OCI-M2 (cell line): ENCODE results near the gene YPEL1.
"Not testable (repeated sequence)": the region's sequence is repeated elsewhere in the genome, so short reads cannot be mapped to it uniquely, and the experiment has no call there.

ENCODE experiments used
- DNase-seq: peaks from one replicate; lab custom pipeline; 2025; ENCODE audit not compliant: unreplicated experiment; lab: John Stamatoyannopoulos, UW

YPEL1 gene

DNA sequence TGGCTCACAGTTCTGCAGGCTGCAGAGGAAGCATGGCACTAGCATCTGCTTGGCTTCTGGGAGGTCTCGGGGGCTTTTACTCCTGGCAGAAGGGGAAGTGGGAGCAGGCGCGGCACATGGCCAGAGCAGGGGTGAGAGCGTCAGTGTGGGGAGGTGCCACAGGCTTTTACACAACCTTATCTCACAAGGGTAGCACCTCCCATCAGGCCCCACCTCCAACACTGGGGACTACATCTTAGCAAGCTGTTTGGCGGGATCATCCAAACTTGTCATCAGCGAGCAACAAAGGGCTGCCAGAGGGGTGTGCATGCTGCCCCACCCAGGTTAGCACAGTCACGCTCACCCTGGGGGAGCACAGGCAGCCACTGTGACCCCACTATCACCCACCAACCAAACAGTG is 18.9 kb upstream of the YPEL1 start:
- peak; percentile 14 for DNase-seq

- no peak for DNase-seq
These were observed 17.9 kb upstream of the YPEL1 start for GRCh38 chr22:21753374-21754111.

DNA sequence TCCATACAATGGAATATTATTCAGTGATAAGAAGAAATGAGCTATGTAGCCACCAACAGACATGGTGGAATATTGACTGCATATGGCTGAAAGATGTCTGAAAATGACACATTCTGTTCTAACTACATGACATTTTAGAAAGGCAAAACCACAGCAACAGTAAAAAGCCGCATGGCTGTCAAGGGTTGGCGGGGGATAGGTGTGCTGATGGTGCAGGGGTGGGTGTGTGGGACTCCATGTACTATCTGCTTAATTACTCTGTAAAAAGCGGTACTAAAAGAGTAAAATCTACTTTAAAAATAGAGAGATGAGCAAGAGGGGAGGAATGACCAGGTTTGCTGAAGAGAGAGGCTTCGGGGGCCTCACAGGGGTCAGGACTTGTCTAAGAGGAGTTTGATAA is 16.7 kb upstream of the YPEL1 start:
- DNase-seq = no peak

DNA sequence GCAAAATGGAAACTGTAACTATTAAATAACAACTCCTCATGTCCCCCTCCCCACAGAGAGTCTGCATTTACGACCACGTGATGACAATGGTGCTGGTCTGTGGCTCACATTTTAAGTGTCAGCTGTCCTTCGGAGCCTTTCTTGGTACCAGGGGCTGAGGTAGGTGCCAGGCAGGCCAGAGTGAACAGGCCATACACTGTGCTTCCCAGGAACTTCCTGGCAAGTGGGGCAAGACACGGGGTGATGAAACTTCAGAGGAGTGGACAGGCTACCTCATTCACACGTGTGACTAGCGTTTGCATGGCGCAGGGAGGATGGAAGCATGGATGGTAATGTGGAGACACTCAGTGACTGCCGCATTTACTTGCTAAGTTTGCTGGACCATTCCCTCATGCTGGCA is 10.4 kb upstream of the YPEL1 start:
- DNase-seq = no peak

DNA sequence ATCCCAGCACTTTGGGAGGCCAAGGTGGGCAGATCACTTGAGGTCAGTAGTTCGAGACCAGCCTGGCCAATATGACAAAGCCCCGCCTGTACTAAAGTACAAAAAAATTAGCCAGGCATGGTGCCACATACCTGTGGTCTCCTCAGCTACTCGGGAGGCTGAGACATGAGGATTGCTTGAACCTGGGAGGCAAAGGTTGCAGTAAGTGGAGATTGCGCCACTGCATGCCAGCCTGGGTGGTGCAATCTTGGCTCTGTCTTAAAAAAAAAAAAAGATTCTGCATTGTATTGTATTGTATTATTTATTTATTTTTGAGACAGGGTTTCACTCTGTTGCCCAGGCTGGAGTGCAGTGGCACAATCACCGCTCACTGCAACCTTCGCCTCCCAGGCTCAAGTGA is 9.3 kb upstream of the YPEL1 start:
- DNase-seq = not testable (repeated sequence)

DNA sequence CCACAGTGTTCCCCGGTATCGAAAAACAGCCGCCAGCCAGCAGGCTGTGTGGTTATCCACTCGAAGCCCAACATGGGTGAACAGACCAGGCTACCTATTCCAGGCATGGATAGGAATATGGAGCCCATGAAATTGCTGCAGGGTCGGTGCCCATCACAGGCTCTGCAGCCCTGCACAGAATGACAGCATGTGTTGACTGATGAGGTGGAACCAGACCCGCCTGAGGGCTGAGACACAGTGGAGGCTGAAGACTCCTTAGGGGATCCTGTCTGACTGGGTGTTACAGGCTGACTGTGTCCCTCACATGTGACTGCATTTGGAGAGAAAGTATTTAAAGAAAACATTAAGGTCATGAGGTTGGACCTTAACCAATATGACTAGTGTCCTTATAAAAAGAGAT is 6.2 kb upstream of the YPEL1 start:
- DNase-seq = no peak

GRCh38 chr22:21741059-21741458 is 5.5 kb upstream of the YPEL1 start:
- no peak for DNase-seq

DNA sequence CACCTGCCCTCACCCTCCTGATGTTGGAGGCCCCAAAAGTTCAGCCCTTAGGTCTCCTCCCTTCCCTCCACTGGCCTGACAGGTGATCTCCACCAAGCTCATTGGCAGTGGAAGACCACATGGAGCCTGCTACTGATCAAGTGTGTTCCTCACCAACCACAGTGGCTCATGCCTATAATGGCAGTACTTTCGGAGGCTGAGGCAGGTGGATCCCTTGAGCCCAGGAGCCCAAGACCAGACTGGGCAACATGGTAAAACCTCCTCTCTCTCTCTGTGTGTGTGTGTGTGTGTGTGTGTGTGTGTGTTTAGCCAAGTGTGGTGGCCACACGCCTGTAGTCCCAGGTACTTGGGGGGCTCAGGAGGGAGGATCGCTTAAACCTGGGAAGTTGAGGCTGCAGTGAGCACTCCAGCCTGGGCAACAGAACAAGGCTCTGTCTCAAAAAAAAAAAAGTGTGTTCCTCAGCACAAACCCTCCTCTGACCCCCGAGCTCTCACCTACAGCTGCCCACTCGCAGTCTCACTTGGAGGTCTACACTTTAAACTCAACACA is 4.3 kb upstream of the YPEL1 start:
- no peak for DNase-seq

GRCh38 chr22:21738966-21739365 is 3.4 kb upstream of the YPEL1 start:
- DNase-seq = no peak

DNA sequence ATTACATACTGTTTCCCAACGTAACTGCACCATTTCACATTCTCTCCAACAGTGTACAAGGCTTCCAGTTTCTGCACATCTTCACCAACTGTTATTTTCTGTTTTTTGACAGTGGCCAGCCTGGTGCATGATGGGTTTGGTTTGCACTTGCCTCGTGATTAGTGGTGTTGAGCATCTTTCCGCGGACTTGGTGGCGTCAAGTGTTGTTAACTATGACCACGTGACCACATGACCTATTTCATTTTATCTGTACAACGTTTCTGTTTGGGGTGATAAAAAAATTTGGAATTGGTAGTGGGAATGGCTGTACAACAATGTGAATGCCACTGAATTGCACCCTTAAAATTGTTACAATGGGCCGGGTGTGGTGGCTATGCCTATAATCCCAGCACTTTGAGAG is 2.5 kb upstream of the YPEL1 start:
- DNase-seq = no peak

DNA sequence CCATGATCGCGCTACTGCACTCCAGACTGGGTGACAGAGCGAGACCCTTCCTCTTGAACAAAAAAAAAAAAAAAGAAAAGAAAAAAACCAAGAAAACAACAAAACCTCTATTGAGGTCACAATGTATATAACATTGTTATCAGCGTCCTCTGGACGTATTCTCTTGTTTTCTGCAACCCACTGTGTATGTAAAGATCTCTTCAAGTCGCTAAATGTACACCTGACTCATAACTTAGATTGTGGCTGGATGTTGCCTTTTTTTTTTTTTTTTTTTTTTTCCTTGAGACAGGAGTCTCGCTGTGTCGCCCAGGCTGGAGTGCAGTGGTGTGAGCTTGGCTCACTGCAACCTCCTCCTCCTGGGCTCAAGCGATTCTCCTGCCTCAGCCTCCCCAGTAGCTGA is 1.4 kb upstream of the YPEL1 start:
- no peak for DNase-seq

- DNase-seq = no peak
These were observed 569 bp upstream of the YPEL1 start for GRCh38 chr22:21736084-21736642.

- DNase-seq = no peak
These were observed 924 bp downstream of the YPEL1 start for GRCh38 chr22:21734540-21735199.

GRCh38 chr22:21731503-21731902 is 4.1 kb downstream of the YPEL1 start:
- DNase-seq = no peak

DNA sequence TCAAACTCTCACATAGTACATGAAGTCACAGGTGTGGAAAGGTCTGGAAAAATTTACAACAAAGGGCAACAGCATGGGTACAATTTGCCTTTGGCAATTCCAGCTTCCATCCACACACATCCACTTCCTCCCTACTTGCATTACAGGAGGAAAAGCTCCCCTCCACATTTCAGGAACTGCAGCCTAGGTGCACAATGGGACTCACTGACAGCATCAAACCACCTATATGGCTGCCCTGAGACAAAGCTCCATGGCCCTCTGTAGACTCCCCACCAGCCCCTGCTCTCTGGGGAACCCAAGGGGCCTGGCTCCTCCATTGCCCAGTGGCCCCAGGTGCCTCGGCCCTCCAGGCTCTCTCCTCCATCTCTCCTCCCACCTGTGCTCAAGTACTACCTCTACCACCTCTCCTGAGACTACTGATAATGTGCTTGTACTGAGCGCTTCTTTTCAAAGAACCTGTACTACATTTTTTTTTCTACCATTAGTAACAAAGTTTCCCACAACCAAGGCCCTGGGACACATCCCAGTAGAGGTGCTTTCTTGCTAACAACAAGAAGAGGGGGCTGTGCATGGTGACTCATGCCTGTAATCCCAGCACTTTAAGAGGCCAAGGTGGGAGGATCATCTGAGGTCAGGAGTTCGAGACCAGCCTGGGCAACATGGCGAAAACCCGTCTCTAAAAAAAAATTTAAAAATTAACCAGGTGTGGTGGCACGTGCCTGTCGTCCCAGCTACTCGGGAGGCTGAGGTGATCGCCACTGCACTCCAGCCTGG is 4.9 kb downstream of the YPEL1 start:
- DNase-seq = no peak

GRCh38 chr22:21729184-21729583 is 6.4 kb downstream of the YPEL1 start:
- DNase-seq = not testable (repeated sequence)

DNA sequence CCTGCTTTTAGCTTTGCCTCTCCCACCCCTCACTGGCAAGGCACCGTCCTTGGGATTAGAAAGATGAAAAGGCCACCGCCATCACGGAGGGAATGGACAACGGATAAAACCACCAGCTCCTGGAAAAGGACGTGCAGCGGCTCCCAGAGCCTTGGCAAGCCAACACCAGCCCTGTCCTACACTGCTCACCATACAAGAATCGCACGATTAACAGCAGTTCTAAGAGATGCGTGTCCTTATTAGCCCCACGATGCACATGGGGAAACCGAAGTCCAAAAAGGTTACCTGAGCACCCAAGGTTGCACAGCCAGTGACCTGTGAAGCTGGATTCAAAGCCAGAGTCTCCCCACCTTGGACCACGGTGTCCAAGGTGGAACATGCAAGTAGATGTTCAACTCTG is 7.3 kb downstream of the YPEL1 start:
- no peak for DNase-seq

DNA sequence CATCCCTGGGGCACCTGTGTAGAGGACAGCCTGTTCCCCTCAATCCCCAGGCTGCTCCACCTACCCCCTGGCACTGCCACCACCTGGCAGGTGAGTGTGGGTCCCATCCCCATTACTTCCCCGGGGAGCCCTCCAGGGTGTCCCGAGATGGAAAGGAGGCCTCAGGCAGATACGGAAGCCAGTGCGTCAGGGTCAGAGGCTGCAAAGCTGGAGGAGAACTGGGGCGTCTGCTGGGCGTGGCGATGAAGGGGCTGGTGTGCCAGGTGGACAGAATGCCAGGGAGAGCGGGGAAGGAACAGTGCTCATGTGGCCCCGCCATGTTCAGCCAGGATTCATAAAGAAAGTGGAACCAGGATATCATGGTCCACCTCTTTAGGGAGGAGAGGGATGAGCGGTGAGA is 7.8 kb downstream of the YPEL1 start:
- no peak for DNase-seq

- DNase-seq = no peak
These were observed 8.4 kb downstream of the YPEL1 start for GRCh38 chr22:21727159-21727558.

DNA sequence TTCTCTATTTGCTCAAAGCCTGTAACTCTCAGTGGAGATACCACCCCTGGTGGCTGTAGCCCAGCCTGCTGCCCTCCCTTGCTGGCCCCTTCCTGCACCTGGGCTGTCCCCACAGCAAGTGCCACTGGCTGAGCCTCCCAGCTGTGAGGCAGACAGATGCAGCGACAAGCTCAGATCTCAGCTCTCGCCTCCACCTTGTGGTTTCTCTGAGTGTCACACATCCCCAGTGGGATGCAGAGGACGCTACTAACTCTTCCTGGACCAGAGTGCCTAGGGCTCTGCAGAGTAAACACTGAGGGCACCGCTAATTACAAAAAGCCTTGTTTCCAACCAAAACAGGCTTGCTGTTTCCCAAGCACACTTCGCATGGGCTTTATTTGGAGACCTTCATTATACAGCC is 8.9 kb downstream of the YPEL1 start:
- no peak for DNase-seq

DNA sequence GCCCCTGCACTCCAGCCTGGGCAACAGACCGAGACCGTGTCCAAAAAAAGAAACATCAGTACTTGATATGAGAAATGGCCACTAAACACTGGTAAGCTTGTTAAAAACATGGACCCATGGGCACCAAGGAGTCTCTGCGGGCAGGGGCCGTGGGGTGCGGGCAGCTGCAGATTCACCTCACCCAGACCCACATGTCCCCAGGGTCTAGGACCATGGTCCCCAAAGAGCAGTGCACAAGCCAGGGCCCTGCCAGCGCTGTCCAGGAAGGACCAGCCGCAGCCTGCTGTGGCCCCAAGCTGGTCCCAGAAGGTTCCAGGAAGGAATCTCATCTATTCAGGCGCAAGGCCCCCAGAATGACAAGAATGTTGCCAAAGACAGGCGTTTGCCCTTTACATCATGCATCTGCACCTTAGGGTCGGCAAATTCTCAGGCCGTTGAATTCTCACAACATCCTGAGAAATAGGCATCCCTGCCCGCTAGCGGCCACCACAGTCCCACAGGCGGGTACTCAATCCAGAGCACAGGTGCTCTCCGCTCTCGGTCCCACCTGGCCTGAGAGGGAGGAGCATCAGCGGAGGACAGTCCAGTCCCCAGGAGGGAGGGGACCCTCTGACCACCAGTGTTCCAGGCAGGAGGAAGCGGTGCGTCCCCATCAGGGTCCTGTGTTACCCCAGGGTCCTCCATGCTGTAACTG is 9.5 kb downstream of the YPEL1 start:
- DNase-seq = no peak
